Caco-2 (cell line): ENCODE results near the gene DCTD. TPM values are rescaled to one million over a fixed set of nuclear protein-coding genes. Genes with fewer than 3 reads are reported as not detected.

Experiments
- BruUV-seq: library from RNA; stranded (reverse); fragments of 400-500 nt; replicated peaks from 2 replicates; lab custom pipeline; 2021; lab: Mats Ljungman, UMichigan
- CTCF ChIA-PET: fragments of 300-600 bp; sonication (Branson Sonifier 250); formaldehyde crosslinking; loops from one replicate; lab custom pipeline; 2022; ENCODE audit warnings: antibody characterized with exemption; lab: Charles Lee
- POLR2A ChIA-PET: fragments of 300-600 bp; sonication (Branson Sonifier 250); formaldehyde crosslinking; loops from one replicate; lab custom pipeline; 2022; ENCODE audit warnings: antibody characterized with exemption; lab: Charles Lee
- DNase-seq, 2 experiments: peaks; one replicate each; pipeline versions ENCODE4 v3.0.0 to v3.0.0-alpha.2; 2020 to 2022
- H3K27me3 ChIP-seq: replicated peaks from 2 replicates; pipeline ENCODE4 v1.6.0; 2011; ENCODE audit warnings: low read length; ENCODE audit not compliant: control insufficient read depth, insufficient read depth
- H3K36me3 ChIP-seq: 2 replicates; pipeline ENCODE4 v1.5.1; 2011; ENCODE audit warnings: low read length; ENCODE audit not compliant: control insufficient read depth, insufficient read depth
- H3K4me1 ChIP-seq: fragments of 250-450 bp; sonication (Bioruptor Pico); 2 replicates; pipeline ENCODE4 v1.5.1; 2020; ENCODE audit warnings: mild to moderate bottlenecking
- H3K4me3 ChIP-seq: 2 replicates; pipeline ENCODE4 v1.5.1; 2011; ENCODE audit warnings: low read depth, mild to moderate bottlenecking, control low read depth, low read length
- H3K9me3 ChIP-seq: fragments of 250-450 bp; sonication (Bioruptor Pico); 2 replicates; pipeline ENCODE4 v1.5.1; 2020; ENCODE audit warnings: mild to moderate bottlenecking, moderate library complexity
- H3K27ac Mint-ChIP-seq: one replicate; pipeline ENCODE4 v1.8.0; 2022; ENCODE audit warnings: mixed read lengths; ENCODE audit not compliant: unreplicated experiment
- H3K27me3 Mint-ChIP-seq: one replicate; pipeline ENCODE4 v1.8.0; 2022; ENCODE audit warnings: mixed read lengths; ENCODE audit not compliant: insufficient read depth, unreplicated experiment
- H3K36me3 Mint-ChIP-seq: one replicate; pipeline ENCODE4 v1.8.0; 2022; ENCODE audit warnings: mild to moderate bottlenecking, mixed read lengths; ENCODE audit not compliant: insufficient read depth, unreplicated experiment
- H3K4me1 Mint-ChIP-seq: one replicate; pipeline ENCODE4 v1.8.0; 2022; ENCODE audit warnings: low read depth, mixed read lengths; ENCODE audit not compliant: unreplicated experiment
- H3K4me3 Mint-ChIP-seq: one replicate; pipeline ENCODE4 v1.8.0; 2022; ENCODE audit warnings: mild to moderate bottlenecking, moderate library complexity, mixed read lengths; ENCODE audit not compliant: unreplicated experiment
- H3K9me3 Mint-ChIP-seq: one replicate; pipeline ENCODE4 v1.8.0; 2022; ENCODE audit warnings: mixed read lengths; ENCODE audit not compliant: unreplicated experiment
- intact Hi-C: fragments of 100-400 bp; cut with micrococcal nuclease; formaldehyde crosslinking; loops from one replicate; pipeline ENCODE4 v1.10.0; 2022; ENCODE audit not compliant: unreplicated experiment
- total RNA-seq: library from RNA; stranded (reverse); gene quantifications from 2 replicates; pipeline ENCODE4 v1.2.3, GENCODE V29; 2022
- TF ChIP-seq, protein P1 (sequence below), 2 experiments: fragments of 200-600 bp in 1 of 2; IDR thresholded peaks; 1 replicate in 1 of 2; 2 replicates in 1 of 2; pipeline versions ENCODE4 v1.5.1 to v1.8.0; 2011 to 2022; ENCODE audit warnings: antibody characterized with exemption in 1 of 2, control low read depth in 1 of 2, inconsistent platforms in 1 of 2, low read depth in 1 of 2, low read length in 1 of 2, mild to moderate bottlenecking in 1 of 2, moderate library complexity in 1 of 2; ENCODE audit not compliant: insufficient read depth in 1 of 2, severe bottlenecking in 1 of 2, unreplicated experiment in 1 of 2

The DCTD gene
- total RNA-seq, 1 experiment from 2014 or later, result 79.0 TPM

DNA sequence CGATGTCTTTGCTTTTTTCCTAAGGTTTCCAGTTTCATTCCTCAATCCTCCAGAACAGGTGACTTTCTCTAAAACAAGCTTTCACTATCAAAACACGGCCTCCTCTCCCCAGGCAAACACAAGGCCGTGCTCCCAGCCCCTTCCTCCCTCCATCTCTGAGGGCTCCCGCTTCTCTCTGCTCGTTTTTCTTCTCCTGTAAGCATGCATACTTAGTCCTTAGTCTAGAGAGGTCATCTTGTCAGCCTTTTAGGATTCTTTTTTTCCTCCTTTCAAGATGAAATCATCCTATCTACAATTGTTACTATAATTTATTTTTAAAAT, 18.7 kb downstream of the DCTD start:
- peaks cover 48% of the 10 kb centered on the region for H3K36me3 Mint-ChIP-seq
- POLR2A ChIA-PET, result no interaction called here

GRCh38 chr4:182897601-182898478, 19.3 kb downstream of the DCTD start:
- Histone ChIP-seq H3K36me3 (no peaks in the 10 kb centered on the region; the same call in 1 of the 2 replicates), H3K4me3 (no peak overlapping the region), H3K9me3 (no peaks in the 10 kb centered on the region), H3K4me1 (peaks cover 11% of the 10 kb centered on the region), H3K27me3 (no peaks in the 10 kb centered on the region)
- Mint-ChIP-seq H3K9me3 (no peaks in the 10 kb centered on the region), H3K4me1 (peaks cover 16% of the 10 kb centered on the region), H3K27ac (peak overlapping the region; percentile 9), H3K27me3 (no peaks in the 10 kb centered on the region), H3K36me3 (peaks cover 48% of the 10 kb centered on the region), H3K4me3 (no peak overlapping the region)
- BruUV-seq, result no TSS peak
- CTCF ChIA-PET, result no interaction called here
- POLR2A ChIA-PET, result no interaction called here
- intact Hi-C loops, result no loop called here
- DNase-seq, result no peak
- TF ChIP-seq, protein P1, sequence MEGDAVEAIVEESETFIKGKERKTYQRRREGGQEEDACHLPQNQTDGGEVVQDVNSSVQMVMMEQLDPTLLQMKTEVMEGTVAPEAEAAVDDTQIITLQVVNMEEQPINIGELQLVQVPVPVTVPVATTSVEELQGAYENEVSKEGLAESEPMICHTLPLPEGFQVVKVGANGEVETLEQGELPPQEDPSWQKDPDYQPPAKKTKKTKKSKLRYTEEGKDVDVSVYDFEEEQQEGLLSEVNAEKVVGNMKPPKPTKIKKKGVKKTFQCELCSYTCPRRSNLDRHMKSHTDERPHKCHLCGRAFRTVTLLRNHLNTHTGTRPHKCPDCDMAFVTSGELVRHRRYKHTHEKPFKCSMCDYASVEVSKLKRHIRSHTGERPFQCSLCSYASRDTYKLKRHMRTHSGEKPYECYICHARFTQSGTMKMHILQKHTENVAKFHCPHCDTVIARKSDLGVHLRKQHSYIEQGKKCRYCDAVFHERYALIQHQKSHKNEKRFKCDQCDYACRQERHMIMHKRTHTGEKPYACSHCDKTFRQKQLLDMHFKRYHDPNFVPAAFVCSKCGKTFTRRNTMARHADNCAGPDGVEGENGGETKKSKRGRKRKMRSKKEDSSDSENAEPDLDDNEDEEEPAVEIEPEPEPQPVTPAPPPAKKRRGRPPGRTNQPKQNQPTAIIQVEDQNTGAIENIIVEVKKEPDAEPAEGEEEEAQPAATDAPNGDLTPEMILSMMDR (IDR thresholded peaks at IDR 0.05; ENCODE audit: insufficient read depth in 1 of 2, low read depth in 1 of 2, low read length in 1 of 2, severe bottlenecking in 1 of 2, unreplicated experiment in 1 of 2), result no peak

More for the DNA sequence above, 18.7 kb downstream of the DCTD start:
- intact Hi-C loops, result no loop called here
- Histone ChIP-seq H3K36me3 (no peaks in the 10 kb centered on the region; the same call in 1 of the 2 replicates), H3K9me3 (no peaks in the 10 kb centered on the region), H3K4me1 (peaks cover 11% of the 10 kb centered on the region), H3K27me3 (no peaks in the 10 kb centered on the region), H3K4me3 (no peak overlapping the region)
- BruUV-seq, result no TSS peak
- H3K27ac Mint-ChIP-seq, result peak overlapping the region; percentile 9
- peaks cover 16% of the 10 kb centered on the region for H3K4me1 Mint-ChIP-seq
- no peak for DNase-seq
- TF ChIP-seq, protein P1 (IDR thresholded peaks at IDR 0.05; ENCODE audit: insufficient read depth in 1 of 2, low read depth in 1 of 2, low read length in 1 of 2, severe bottlenecking in 1 of 2, unreplicated experiment in 1 of 2), result no peak
- H3K4me3 Mint-ChIP-seq, result no peak overlapping the region
- H3K27me3 Mint-ChIP-seq, result no peaks in the 10 kb centered on the region
- no peaks in the 10 kb centered on the region for H3K9me3 Mint-ChIP-seq
- CTCF ChIA-PET, result no interaction called here

GRCh38 chr4:182896421-182896820, 20.8 kb downstream of the DCTD start:
- H3K27me3 ChIP-seq, result no peaks in the 10 kb centered on the region
- H3K4me3 ChIP-seq, result no peak overlapping the region
- no peak for DNase-seq
- POLR2A ChIA-PET, result no interaction called here
- TF ChIP-seq, protein P1 (IDR thresholded peaks at IDR 0.05; ENCODE audit: insufficient read depth in 1 of 2, low read depth in 1 of 2, low read length in 1 of 2, severe bottlenecking in 1 of 2, unreplicated experiment in 1 of 2), result no peak
- H3K27ac Mint-ChIP-seq, result peak overlapping the region; percentile 23
- H3K36me3 Mint-ChIP-seq, result peaks cover 55% of the 10 kb centered on the region
- no peaks in the 10 kb centered on the region; the same call in 1 of the 2 replicates for H3K36me3 ChIP-seq
- BruUV-seq, result no TSS peak
- peaks cover 16% of the 10 kb centered on the region for H3K4me1 Mint-ChIP-seq
- H3K4me3 Mint-ChIP-seq, result no peak overlapping the region
- H3K27me3 Mint-ChIP-seq, result no peaks in the 10 kb centered on the region
- intact Hi-C loops, result no loop called here
- no peaks in the 10 kb centered on the region for H3K9me3 Mint-ChIP-seq
- H3K4me1 ChIP-seq, result peaks cover 11% of the 10 kb centered on the region
- CTCF ChIA-PET, result interaction anchor here (0.6 kb wide), 1 partner anchor 22 kb away, joined by 3 read pairs; no protein-coding TSS in a partner anchor
- no peaks in the 10 kb centered on the region for H3K9me3 ChIP-seq
